DND-41 (cell line): Measurements from ENCODE around the gene ARHGAP25.

ENCODE experiments used
- CTCF ChIP-seq: IDR thresholded peaks from 2 replicates; pipeline ENCODE4 v1.5.1; 2012; ENCODE audit warnings: borderline replicate concordance, low read length, moderate library complexity, mild to moderate bottlenecking; ENCODE audit not compliant: poor library complexity, severe bottlenecking; ENCODE audit errors: extremely low read depth
- EZH2 ChIP-seq: IDR thresholded peaks from 3 replicates; pipeline ENCODE4 v1.6.1; 2012; ENCODE audit warnings: borderline replicate concordance, low read depth, mild to moderate bottlenecking, moderate library complexity, low read length, inconsistent platforms; ENCODE audit not compliant: severe bottlenecking

- TF ChIP-seq CTCF, result no peak
- TF ChIP-seq EZH2, result no peak
Measured at GRCh38 chr2:68746408-68746807, 11.8 kb downstream of the ARHGAP25 start.
